Heart left ventricle (tissue), 13 donors: Measurements from ENCODE around the gene CTBP1.

Experiments
- POLR2A ChIP-seq, 2 donors: fragments of 450-650 bp; IDR thresholded peaks; one replicate each; pipeline ENCODE4 v1.6.1; 2017; ENCODE audit warnings: antibody characterized with exemption in 2 of 2, mild to moderate bottlenecking in 2 of 2, moderate library complexity in 2 of 2
- TF ChIP-seq, protein P1 (sequence below), 12 donors: fragments of 200-600 bp; sonication (generic) in 4 of 12; IDR thresholded peaks; one replicate each; pipeline versions ENCODE4 v1.5.0 to v1.8.0; 2018 to 2022; ENCODE audit warnings: antibody characterized with exemption in 12 of 12, mild to moderate bottlenecking in 5 of 12
- donor health status: ischemic (EF 13 %, LVEDD 7.1; RV severe dilation, severe dysfunction).
- donor health status: DM: no; HTN: yes; CAD: no.
- donor health status: DM: no; HTN: no; CAD: no.
- donor health status: ischemic (EF 25% LVEDD 6.9; RV normal size, moderate dysfunction).
- donor health status: ischemic (EF 25% LVEDD 5.7; RV mildly dilated, moderate dysfunction).
- donor health status: ischemic (EF 35%, LVEDD 5.7; RV mildly dilated, moderate dysfunction).
- donor health status: nonischemic (EF 11% LVEDD 7.7; RV severe dilation, severe dysfunction).
- donor health status: DM: yes; HTN: yes; CAD: no.
- donor health status: PGD.
- donor health status: ischemic (EF 29% LVEDD 5.4; RV normal size, mild dysfunction).
- donor health status: nonischemic (EF 23%, LVEDD 6.1; RV moderate dilation, normal function).

DNA sequence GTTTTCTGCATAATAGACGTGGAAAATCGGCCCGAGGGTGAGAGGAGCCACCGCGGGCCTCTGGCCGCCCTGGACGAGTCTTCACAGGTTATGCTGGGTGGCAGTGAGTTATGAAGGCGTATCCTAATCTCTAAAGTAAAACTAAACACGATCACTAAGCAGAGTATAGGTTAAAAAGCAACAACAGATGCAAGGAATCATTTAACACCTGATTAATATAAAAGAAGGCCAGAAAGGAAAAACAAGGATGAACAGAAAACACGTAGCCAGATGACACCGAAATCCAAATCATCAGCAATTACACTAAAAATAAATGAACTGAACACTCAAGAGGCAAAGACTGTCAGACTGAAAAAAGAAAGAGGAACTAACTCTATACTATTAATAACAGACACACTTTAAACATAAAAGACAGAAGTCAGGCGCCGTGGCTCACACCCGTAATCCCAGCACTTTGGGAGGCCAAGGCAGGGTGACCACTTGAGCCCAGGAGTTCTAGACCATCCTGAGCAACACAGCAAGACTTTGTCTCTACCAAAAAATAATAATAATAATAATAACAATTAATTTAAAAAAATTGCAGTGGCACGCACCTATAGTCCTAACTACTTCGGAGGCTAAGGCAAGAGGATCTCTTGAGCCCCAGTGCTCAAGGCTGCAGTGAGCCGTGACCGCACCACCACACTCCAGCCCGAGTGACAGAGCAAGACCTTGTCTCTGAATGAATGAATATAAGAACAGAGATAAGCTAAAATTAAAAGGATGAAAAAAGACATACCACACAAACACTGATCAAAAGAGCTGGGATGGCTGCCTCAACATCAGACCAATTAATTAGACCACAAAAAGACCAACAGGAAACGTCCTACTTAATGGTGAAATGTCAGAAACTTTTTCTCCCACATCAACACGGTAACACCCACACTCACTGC, 30.0 kb downstream of the CTBP1 start:
- no peak for TF ChIP-seq POLR2A (IDR thresholded peaks at IDR 0.05)
- TF ChIP-seq, protein P1, sequence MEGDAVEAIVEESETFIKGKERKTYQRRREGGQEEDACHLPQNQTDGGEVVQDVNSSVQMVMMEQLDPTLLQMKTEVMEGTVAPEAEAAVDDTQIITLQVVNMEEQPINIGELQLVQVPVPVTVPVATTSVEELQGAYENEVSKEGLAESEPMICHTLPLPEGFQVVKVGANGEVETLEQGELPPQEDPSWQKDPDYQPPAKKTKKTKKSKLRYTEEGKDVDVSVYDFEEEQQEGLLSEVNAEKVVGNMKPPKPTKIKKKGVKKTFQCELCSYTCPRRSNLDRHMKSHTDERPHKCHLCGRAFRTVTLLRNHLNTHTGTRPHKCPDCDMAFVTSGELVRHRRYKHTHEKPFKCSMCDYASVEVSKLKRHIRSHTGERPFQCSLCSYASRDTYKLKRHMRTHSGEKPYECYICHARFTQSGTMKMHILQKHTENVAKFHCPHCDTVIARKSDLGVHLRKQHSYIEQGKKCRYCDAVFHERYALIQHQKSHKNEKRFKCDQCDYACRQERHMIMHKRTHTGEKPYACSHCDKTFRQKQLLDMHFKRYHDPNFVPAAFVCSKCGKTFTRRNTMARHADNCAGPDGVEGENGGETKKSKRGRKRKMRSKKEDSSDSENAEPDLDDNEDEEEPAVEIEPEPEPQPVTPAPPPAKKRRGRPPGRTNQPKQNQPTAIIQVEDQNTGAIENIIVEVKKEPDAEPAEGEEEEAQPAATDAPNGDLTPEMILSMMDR (IDR thresholded peaks at IDR 0.05) = no peak
